ENCODE data around the gene ERG. TPM values are rescaled to one million over a fixed set of nuclear protein-coding genes. Genes with fewer than 3 reads are reported as not detected.

ERG gene
- total and polyA plus RNA-seq, 2 of the 13 experiments (the other 11 are each of a cell fraction or from before 2014, with no cell fraction given): not detected

DNA sequence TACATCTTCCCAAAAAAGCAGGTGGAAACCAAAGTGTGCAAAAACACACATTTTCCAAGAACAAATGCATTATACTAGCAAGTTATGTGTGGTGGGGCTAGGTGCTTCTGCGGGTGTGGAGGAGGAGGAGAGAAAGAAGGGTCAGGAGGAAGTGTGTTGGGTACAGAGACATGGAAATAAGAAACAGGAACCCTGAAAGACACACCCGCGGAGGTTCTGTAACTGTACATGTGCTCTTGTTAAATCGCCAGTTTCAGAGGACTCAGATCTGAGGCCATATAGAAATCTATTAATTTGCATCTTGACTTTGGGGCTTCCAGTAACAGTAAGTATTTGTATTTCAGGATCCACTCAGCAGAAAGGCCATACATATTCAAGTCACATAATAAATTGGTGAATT lies 30.9 kb downstream of the ERG start:
- BruUV-seq (replicated peaks): no TSS peak
- ATAC-seq (no peak), FAIRE-seq (no peak), DNase-seq (ENCODE audit: low spot score) (no peak)
- Histone ChIP-seq H3K4me1 (ENCODE audit: insufficient read depth, low read length) (peaks cover 32% of the 10 kb centered on the region), H3K4me2 (ENCODE audit: low read depth, low read length) (no peak overlapping the region), H2AFZ (ENCODE audit: low read length) (no peak overlapping the region), H3K27ac (ENCODE audit: extremely low read length, insufficient read depth, low read length) (no peak overlapping the region), H3K27me3 (ENCODE audit: control insufficient read depth in 1 of 2, insufficient read depth in 2 of 2, low read length in 2 of 2) (peaks cover 0 to 4% of the 10 kb centered on the region in 2 experiments; a peak in 1 of 5 replicates), H3K36me3 (replicated peaks in 1 of 2; ENCODE audit: control insufficient read depth in 1 of 2, insufficient read depth in 2 of 2, low read length in 2 of 2) (no peaks in the 10 kb centered on the region), H4K20me1 (ENCODE audit: insufficient read depth, low read length) (no peaks in the 10 kb centered on the region), H3K4me3 (replicated peaks in 1 of 3; ENCODE audit: insufficient read depth in 1 of 3, low read depth in 2 of 3, low read length in 3 of 3) (no peak overlapping the region), H3K9ac (ENCODE audit: insufficient read depth, low read depth, low read length) (no peak overlapping the region), H3K9me3 (ENCODE audit: low read length) (peaks cover 7% of the 10 kb centered on the region; the same call in 1 of the 2 replicates), H3K79me2 (ENCODE audit: insufficient read depth, low read length) (no peaks in the 10 kb centered on the region)
- in situ Hi-C loops (cut with HindIII; ENCODE audit: extremely low pct_ligation_motif_present, low pct_unique_long_range_greater_than_20kb) (no loop called here), intact Hi-C loops (cut with micrococcal nuclease; ENCODE audit: unreplicated experiment) (no loop called here)
- 84% methylated on average over 4 of the region's 4 CpGs for WGBS (ENCODE audit: low lambda C conversion rate)
- ChIA-PET POLR2A (no interaction called here), CTCF (ENCODE audit: low intra/inter-chr PET ratio, low total read pairs) (no interaction called here)
- TF ChIP-seq ELF3 (CRISPR knock-in tag; IDR thresholded peaks at IDR 0.05): no peak
- no peak for TF ChIP-seq KDM5A (IDR thresholded peaks at IDR 0.05; ENCODE audit: borderline replicate concordance, low read length)
- no peak for TF ChIP-seq SALL1 (CRISPR knock-in tag; IDR thresholded peaks at IDR 0.05)
- no peak for TF ChIP-seq DR1 (CRISPR knock-in tag; IDR thresholded peaks at IDR 0.05)
- no peak for TF ChIP-seq ZNF7 (CRISPR knock-in tag; IDR thresholded peaks at IDR 0.05)
- TF ChIP-seq MAF1 (CRISPR knock-in tag; IDR thresholded peaks at IDR 0.05; ENCODE audit: borderline replicate concordance): no peak
- TF ChIP-seq ZFP37 (CRISPR knock-in tag; IDR thresholded peaks at IDR 0.05; ENCODE audit: borderline replicate concordance): no peak
- TF ChIP-seq, protein P1, sequence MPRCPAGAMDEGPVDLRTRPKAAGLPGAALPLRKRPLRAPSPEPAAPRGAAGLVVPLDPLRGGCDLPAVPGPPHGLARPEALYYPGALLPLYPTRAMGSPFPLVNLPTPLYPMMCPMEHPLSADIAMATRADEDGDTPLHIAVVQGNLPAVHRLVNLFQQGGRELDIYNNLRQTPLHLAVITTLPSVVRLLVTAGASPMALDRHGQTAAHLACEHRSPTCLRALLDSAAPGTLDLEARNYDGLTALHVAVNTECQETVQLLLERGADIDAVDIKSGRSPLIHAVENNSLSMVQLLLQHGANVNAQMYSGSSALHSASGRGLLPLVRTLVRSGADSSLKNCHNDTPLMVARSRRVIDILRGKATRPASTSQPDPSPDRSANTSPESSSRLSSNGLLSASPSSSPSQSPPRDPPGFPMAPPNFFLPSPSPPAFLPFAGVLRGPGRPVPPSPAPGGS (CRISPR knock-in tag; IDR thresholded peaks at IDR 0.05): no peak

DNA sequence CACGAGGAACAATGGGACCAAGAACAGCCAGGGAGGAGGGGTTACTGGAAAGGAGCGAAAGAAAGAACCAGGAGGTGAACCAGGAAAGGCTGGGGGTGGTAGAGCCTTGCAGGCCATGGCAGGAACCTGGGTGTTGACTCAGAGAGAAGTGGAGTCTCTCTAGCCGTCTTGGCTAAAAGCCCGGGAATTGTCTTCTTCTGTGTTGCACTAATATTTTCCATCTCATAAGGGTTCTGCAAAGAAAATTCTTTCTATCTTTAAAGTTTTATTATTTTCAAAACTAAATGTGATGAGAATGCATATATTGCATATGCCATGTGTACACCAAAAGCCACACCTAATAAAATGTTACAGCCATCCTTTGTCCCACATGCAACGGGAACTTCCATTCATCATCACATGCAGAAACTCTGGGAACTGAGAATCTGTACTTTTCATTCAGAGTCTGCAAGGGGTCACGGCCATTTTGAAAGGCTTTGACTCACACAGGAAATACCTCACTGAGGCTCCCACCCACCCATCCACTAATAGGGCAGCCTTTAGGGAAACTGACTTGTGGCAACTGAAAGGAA lies 38.0 kb downstream of the ERG start:
- ATAC-seq: no peak
- no peak for FAIRE-seq
- CTCF ChIA-PET (ENCODE audit: low intra/inter-chr PET ratio, low total read pairs): no interaction called here
- TF ChIP-seq, protein P2, sequence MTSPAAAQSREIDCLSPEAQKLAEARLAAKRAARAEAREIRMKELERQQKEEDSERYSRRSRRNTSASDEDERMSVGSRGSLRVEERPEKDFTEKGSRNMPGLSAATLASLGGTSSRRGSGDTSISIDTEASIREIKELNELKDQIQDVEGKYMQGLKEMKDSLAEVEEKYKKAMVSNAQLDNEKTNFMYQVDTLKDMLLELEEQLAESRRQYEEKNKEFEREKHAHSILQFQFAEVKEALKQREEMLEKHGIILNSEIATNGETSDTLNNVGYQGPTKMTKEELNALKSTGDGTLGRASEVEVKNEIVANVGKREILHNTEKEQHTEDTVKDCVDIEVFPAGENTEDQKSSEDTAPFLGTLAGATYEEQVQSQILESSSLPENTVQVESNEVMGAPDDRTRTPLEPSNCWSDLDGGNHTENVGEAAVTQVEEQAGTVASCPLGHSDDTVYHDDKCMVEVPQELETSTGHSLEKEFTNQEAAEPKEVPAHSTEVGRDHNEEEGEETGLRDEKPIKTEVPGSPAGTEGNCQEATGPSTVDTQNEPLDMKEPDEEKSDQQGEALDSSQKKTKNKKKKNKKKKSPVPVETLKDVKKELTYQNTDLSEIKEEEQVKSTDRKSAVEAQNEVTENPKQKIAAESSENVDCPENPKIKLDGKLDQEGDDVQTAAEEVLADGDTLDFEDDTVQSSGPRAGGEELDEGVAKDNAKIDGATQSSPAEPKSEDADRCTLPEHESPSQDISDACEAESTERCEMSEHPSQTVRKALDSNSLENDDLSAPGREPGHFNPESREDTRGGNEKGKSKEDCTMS (CRISPR knock-in tag; conservative IDR thresholded peaks at IDR 0.05): no peak
- TF ChIP-seq ZNF562 (CRISPR knock-in tag; IDR thresholded peaks at IDR 0.05; ENCODE audit: borderline replicate concordance) (no peak), PAX8 (CRISPR knock-in tag; IDR thresholded peaks at IDR 0.05; ENCODE audit: borderline replicate concordance) (no peak), SNAI1 (CRISPR knock-in tag; IDR thresholded peaks at IDR 0.05; ENCODE audit: borderline replicate concordance) (no peak), ZNF773 (CRISPR knock-in tag; IDR thresholded peaks at IDR 0.05; ENCODE audit: borderline replicate concordance) (no peak), ZNF367 (CRISPR knock-in tag; IDR thresholded peaks at IDR 0.05; ENCODE audit: borderline replicate concordance) (no peak), ZNF616 (CRISPR knock-in tag; IDR thresholded peaks at IDR 0.05; ENCODE audit: low read depth) (no peak), ZNF841 (CRISPR knock-in tag; IDR thresholded peaks at IDR 0.05; ENCODE audit: borderline replicate concordance) (no peak)

More for the DNA sequence above, 38.0 kb downstream of the ERG start:
- H3K27ac ChIP-seq (ENCODE audit: extremely low read length, insufficient read depth, low read length): no peak overlapping the region
- POLR2A ChIA-PET: no interaction called here
- no peaks in the 10 kb centered on the region for H3K9me3 ChIP-seq (ENCODE audit: low read length)
- no peaks in the 10 kb centered on the region for H3K36me3 ChIP-seq (replicated peaks in 1 of 2; ENCODE audit: control insufficient read depth in 1 of 2, insufficient read depth in 2 of 2, low read length in 2 of 2)
- WGBS (ENCODE audit: low lambda C conversion rate): 47% methylated on average over 6 of the region's 6 CpGs
- H3K9ac ChIP-seq (ENCODE audit: insufficient read depth, low read depth, low read length): no peak overlapping the region
- intact Hi-C loops (cut with micrococcal nuclease; ENCODE audit: unreplicated experiment): no loop called here
- H3K4me3 ChIP-seq (replicated peaks in 1 of 3; ENCODE audit: insufficient read depth in 1 of 3, low read depth in 2 of 3, low read length in 3 of 3): no peak overlapping the region
- BruUV-seq (replicated peaks): no TSS peak
- H4K20me1 ChIP-seq (ENCODE audit: insufficient read depth, low read length): no peaks in the 10 kb centered on the region
- in situ Hi-C loops (cut with HindIII; ENCODE audit: extremely low pct_ligation_motif_present, low pct_unique_long_range_greater_than_20kb): no loop called here
- H3K79me2 ChIP-seq (ENCODE audit: insufficient read depth, low read length): no peaks in the 10 kb centered on the region
- H3K4me1 ChIP-seq (ENCODE audit: insufficient read depth, low read length): no peaks in the 10 kb centered on the region
- no peak overlapping the region for H2AFZ ChIP-seq (ENCODE audit: low read length)
- H3K27me3 ChIP-seq (ENCODE audit: control insufficient read depth in 1 of 2, insufficient read depth in 2 of 2, low read length in 2 of 2): peaks cover 0 to 4% of the 10 kb centered on the region in 2 experiments; a peak in 1 of 5 replicates
- no peak for DNase-seq (ENCODE audit: low spot score)
- no peak overlapping the region for H3K4me2 ChIP-seq (ENCODE audit: low read depth, low read length)

Data from HepG2 (cell line).